ENCODE measurements around the gene FKBP4.

The FKBP4 gene

GRCh38 chr12:2783936-2784600 lies 10.7 kb upstream of the FKBP4 start:
- peak; percentile 61 for DNase-seq

- DNase-seq = no peak
These were observed 9.8 kb upstream of the FKBP4 start for GRCh38 chr12:2785017-2785416.

GRCh38 chr12:2791089-2791488 lies 3.7 kb upstream of the FKBP4 start:
- no peak for DNase-seq

- DNase-seq = no peak
These were observed 1.9 kb upstream of the FKBP4 start for GRCh38 chr12:2792671-2793500.

- no peak for DNase-seq
These were observed 1.2 kb upstream of the FKBP4 start for GRCh38 chr12:2793561-2793960.

- no peak for DNase-seq
These were observed 507 bp upstream of the FKBP4 start for GRCh38 chr12:2794191-2794735.

- DNase-seq = peak; percentile 78
These were observed 769 bp downstream of the FKBP4 start for GRCh38 chr12:2795291-2796186.

GRCh38 chr12:2796187-2796666 lies 1.5 kb downstream of the FKBP4 start:
- DNase-seq = no peak

- no peak for DNase-seq
These were observed 3.1 kb downstream of the FKBP4 start for GRCh38 chr12:2797721-2798418.

- no peak for DNase-seq
These were observed 5.3 kb downstream of the FKBP4 start for GRCh38 chr12:2800046-2800570.

- DNase-seq = no peak
These were observed 6.4 kb downstream of the FKBP4 start for GRCh38 chr12:2801044-2801783.

- DNase-seq = no peak
These were observed 9.0 kb downstream of the FKBP4 start for GRCh38 chr12:2803635-2804392.

- no peak for DNase-seq
These were observed 9.8 kb downstream of the FKBP4 start for GRCh38 chr12:2804393-2805142.

GRCh38 chr12:2805143-2805520 lies 10.4 kb downstream of the FKBP4 start:
- DNase-seq = no peak

GRCh38 chr12:2806700-2807099 lies 11.9 kb downstream of the FKBP4 start:
- no peak for DNase-seq

GRCh38 chr12:2811801-2812200 lies 17.0 kb downstream of the FKBP4 start:
- DNase-seq = no peak

- DNase-seq = peak; percentile 91
These were observed 17.8 kb downstream of the FKBP4 start, which contains the start of gene ITFG2 for GRCh38 chr12:2812290-2813213. TSS of gene ITFG2 (plus strand) at chr12:2812668. CDS start at chr12:2812761, 93 bp downstream.
